GM12872 (cell line): ENCODE measurements around the gene PSMF1.

ENCODE experiments used
- CTCF ChIP-seq: IDR thresholded peaks from 3 replicates; pipeline ENCODE4 v1.5.1; 2011; ENCODE audit warnings: low read depth, mild to moderate bottlenecking, low read length, moderate library complexity; ENCODE audit not compliant: insufficient read depth

PSMF1 gene

GRCh38 chr20:1086277-1087213, 31.9 kb upstream of the PSMF1 start:
- no peak for TF ChIP-seq CTCF

GRCh38 chr20:1087311-1087905, 31.0 kb upstream of the PSMF1 start:
- TF ChIP-seq CTCF: no peak

GRCh38 chr20:1094751-1095150, 23.7 kb upstream of the PSMF1 start:
- TF ChIP-seq CTCF: no peak

- TF ChIP-seq CTCF: no peak
Observed at GRCh38 chr20:1101533-1101932, 16.9 kb upstream of the PSMF1 start.

- no peak for TF ChIP-seq CTCF
Observed at GRCh38 chr20:1102016-1102415, 16.4 kb upstream of the PSMF1 start.

GRCh38 chr20:1103751-1104150, 14.7 kb upstream of the PSMF1 start:
- TF ChIP-seq CTCF: no peak

GRCh38 chr20:1105599-1106194, 12.7 kb upstream of the PSMF1 start:
- no peak for TF ChIP-seq CTCF
